ENCODE results near the gene SLC7A5. TPM values are rescaled to one million over a fixed set of nuclear protein-coding genes. Genes with fewer than 3 reads are reported as not detected.

The SLC7A5 gene
- total and polyA plus RNA-seq, 2 of the 13 experiments (the other 11 are each of a cell fraction or from before 2014, with no cell fraction given) = 79.6 to 155 TPM

DNA sequence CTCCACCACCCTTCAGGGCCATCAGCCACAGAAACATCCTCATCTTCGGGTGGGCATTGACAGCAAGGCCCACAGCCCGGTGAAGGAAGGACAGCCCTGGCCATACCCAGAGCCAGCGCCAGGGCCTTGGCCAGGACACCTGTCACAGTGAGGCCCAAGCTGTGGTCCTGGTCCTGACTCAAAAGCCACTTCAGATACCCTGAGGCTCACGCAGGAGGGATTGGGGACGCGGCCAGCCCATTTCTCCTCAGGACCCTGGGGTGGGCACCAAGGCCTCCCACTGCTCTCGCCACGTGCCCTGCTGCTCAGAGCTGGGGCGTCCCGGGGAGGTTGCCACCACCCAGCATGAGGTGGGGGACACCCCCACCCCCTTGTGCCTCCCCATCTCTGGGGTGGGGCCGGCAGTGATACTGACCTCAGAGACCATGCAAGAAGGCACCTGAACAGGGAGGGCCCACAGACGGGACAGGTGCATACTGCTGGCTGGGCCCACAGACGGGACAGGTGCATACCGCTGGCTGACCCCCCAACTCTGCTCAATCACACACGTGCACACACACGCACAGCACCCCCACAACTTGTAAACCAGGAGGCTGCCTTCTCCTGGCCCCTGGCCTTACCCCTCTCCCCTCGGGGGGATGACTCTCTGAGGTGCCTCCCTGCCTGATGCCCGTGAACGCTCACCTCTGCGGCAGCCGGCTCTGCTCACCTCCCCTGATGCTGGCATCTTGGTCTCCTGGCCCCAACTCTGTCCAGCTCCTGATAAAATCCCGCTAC is 14.2 kb downstream of the SLC7A5 start (continued):
- no peak for TF ChIP-seq RXRB (CRISPR knock-in tag; IDR thresholded peaks at IDR 0.05; ENCODE audit: borderline replicate concordance)
- TF ChIP-seq KAT8 (CRISPR knock-in tag; IDR thresholded peaks at IDR 0.05) = no peak
- TF ChIP-seq MIER3 (CRISPR knock-in tag; IDR thresholded peaks at IDR 0.05; ENCODE audit: borderline replicate concordance) = no peak
- TF ChIP-seq SMAD9 (CRISPR knock-in tag; IDR thresholded peaks at IDR 0.05) = no peak
- TF ChIP-seq MAFF (IDR thresholded peaks at IDR 0.05; ENCODE audit: low read depth, low read length) = no peak
- no peak for TF ChIP-seq ZNF878 (CRISPR knock-in tag; IDR thresholded peaks at IDR 0.05)
- TF ChIP-seq, protein P1, sequence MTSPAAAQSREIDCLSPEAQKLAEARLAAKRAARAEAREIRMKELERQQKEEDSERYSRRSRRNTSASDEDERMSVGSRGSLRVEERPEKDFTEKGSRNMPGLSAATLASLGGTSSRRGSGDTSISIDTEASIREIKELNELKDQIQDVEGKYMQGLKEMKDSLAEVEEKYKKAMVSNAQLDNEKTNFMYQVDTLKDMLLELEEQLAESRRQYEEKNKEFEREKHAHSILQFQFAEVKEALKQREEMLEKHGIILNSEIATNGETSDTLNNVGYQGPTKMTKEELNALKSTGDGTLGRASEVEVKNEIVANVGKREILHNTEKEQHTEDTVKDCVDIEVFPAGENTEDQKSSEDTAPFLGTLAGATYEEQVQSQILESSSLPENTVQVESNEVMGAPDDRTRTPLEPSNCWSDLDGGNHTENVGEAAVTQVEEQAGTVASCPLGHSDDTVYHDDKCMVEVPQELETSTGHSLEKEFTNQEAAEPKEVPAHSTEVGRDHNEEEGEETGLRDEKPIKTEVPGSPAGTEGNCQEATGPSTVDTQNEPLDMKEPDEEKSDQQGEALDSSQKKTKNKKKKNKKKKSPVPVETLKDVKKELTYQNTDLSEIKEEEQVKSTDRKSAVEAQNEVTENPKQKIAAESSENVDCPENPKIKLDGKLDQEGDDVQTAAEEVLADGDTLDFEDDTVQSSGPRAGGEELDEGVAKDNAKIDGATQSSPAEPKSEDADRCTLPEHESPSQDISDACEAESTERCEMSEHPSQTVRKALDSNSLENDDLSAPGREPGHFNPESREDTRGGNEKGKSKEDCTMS (CRISPR knock-in tag; conservative IDR thresholded peaks at IDR 0.05) = no peak
- no peak for TF ChIP-seq TCF7L2 (IDR thresholded peaks at IDR 0.05; ENCODE audit: low read depth, low read length)
- TF ChIP-seq RBM39 (IDR thresholded peaks at IDR 0.05; ENCODE audit: low read depth, low read length, poor library complexity, severe bottlenecking) = no peak
- TF ChIP-seq RFXANK (CRISPR knock-in tag; IDR thresholded peaks at IDR 0.05) = no peak
- no peak for TF ChIP-seq SMC3 (IDR thresholded peaks at IDR 0.05; ENCODE audit: low read length)
- TF ChIP-seq PRPF4 (IDR thresholded peaks at IDR 0.05; ENCODE audit: low read depth, low read length, poor library complexity, severe bottlenecking) = no peak
- TF ChIP-seq RXRA (CRISPR knock-in tag; IDR thresholded peaks at IDR 0.05) = no peak
- no peak for TF ChIP-seq ZFP82 (CRISPR knock-in tag; IDR thresholded peaks at IDR 0.05; ENCODE audit: borderline replicate concordance)
- TF ChIP-seq FOSL1 (CRISPR knock-in tag; IDR thresholded peaks at IDR 0.05; ENCODE audit: borderline replicate concordance) = no peak
- TF ChIP-seq ASH2L (IDR thresholded peaks at IDR 0.05; ENCODE audit: insufficient read length, low read depth, low read length) = peak; percentile 9
- TF ChIP-seq, protein P2, sequence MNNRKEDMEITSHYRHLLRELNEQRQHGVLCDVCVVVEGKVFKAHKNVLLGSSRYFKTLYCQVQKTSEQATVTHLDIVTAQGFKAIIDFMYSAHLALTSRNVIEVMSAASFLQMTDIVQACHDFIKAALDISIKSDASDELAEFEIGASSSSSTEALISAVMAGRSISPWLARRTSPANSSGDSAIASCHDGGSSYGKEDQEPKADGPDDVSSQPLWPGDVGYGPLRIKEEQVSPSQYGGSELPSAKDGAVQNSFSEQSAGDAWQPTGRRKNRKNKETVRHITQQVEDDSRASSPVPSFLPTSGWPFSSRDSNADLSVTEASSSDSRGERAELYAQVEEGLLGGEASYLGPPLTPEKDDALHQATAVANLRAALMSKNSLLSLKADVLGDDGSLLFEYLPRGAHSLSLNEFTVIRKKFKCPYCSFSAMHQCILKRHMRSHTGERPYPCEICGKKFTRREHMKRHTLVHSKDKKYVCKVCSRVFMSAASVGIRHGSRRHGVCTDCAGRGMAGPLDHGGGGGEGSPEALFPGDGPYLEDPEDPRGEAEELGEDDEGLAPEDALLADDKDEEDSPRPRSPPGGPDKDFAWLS (CRISPR knock-in tag; IDR thresholded peaks at IDR 0.05; ENCODE audit: borderline replicate concordance) = no peak
- no peak for TF ChIP-seq ADNP (CRISPR knock-in tag; IDR thresholded peaks at IDR 0.05)
- TF ChIP-seq, protein P3, sequence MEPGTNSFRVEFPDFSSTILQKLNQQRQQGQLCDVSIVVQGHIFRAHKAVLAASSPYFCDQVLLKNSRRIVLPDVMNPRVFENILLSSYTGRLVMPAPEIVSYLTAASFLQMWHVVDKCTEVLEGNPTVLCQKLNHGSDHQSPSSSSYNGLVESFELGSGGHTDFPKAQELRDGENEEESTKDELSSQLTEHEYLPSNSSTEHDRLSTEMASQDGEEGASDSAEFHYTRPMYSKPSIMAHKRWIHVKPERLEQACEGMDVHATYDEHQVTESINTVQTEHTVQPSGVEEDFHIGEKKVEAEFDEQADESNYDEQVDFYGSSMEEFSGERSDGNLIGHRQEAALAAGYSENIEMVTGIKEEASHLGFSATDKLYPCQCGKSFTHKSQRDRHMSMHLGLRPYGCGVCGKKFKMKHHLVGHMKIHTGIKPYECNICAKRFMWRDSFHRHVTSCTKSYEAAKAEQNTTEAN (CRISPR knock-in tag; conservative IDR thresholded peaks at IDR 0.05) = no peak
- no peak for TF ChIP-seq MYC (CRISPR knock-in tag; IDR thresholded peaks at IDR 0.05; ENCODE audit: borderline replicate concordance)
- TF ChIP-seq CEBPB (IDR thresholded peaks at IDR 0.05; ENCODE audit: borderline replicate concordance, low read depth, low read length) = no peak
- no peak for TF ChIP-seq ZNF253 (CRISPR knock-in tag; IDR thresholded peaks at IDR 0.05; ENCODE audit: borderline replicate concordance)
- TF ChIP-seq ZNF121 (CRISPR knock-in tag; IDR thresholded peaks at IDR 0.05) = peak; percentile 44; the same call in 1 of the 2 replicates
- TF ChIP-seq MYNN (CRISPR knock-in tag; IDR thresholded peaks at IDR 0.05; ENCODE audit: low read depth) = no peak
- no peak for TF ChIP-seq ZNF234 (CRISPR knock-in tag; conservative IDR thresholded peaks at IDR 0.05)
